ENCODE measurements around the gene ZNF70. TPM values are rescaled to one million over a fixed set of nuclear protein-coding genes. Genes with fewer than 3 reads are reported as not detected.

Gene ZNF70
- total RNA-seq: 1 to 10 TPM; 3.7 to 3.8 TPM
- long read RNA-seq: 0 reads

GRCh38 chr22:23750714-23751440 is at the start of gene ZNF70:
TSS of gene ZNF70 (minus strand) at chr22:23751112. CDS start at chr22:23745140, 5,972 bp downstream.
- intact Hi-C loops (cut with DNase I, micrococcal nuclease): no loop called here
- peak; percentile 92 for ATAC-seq
- DNase-seq: peak; percentile 89 to 94

GRCh38 chr22:23796461-23796860 is 45.5 kb upstream of the ZNF70 start:
- intact Hi-C loops (cut with DNase I, micrococcal nuclease): no loop called here
- DNase-seq (no peak), ATAC-seq (no peak)

- DNase-seq (no peak), ATAC-seq (no peak)
- intact Hi-C loops (cut with DNase I, micrococcal nuclease): no loop called here
Observed at GRCh38 chr22:23793326-23793725, 42.4 kb upstream of the ZNF70 start.

- peak; percentile 47 for ATAC-seq
Observed at GRCh38 chr22:23791738-23792645, 41.1 kb upstream of the ZNF70 start.

GRCh38 chr22:23790819-23791737 is 40.2 kb upstream of the ZNF70 start:
- intact Hi-C loops (cut with DNase I, micrococcal nuclease): no loop called here
- no peak for ATAC-seq
- no peak for DNase-seq

More at GRCh38 chr22:23791738-23792645, 41.1 kb upstream of the ZNF70 start:
- no peak for DNase-seq
- intact Hi-C loops (cut with DNase I, micrococcal nuclease): no loop called here

GRCh38 chr22:23789638-23790037 is 38.7 kb upstream of the ZNF70 start:
- ATAC-seq: no peak
- intact Hi-C loops (cut with DNase I, micrococcal nuclease): no loop called here
- no peak for DNase-seq

GRCh38 chr22:23789121-23789520 is 38.2 kb upstream of the ZNF70 start:
- no peak for DNase-seq
- ATAC-seq: no peak
- intact Hi-C loops (cut with DNase I, micrococcal nuclease): no loop called here

- DNase-seq: no peak
- intact Hi-C loops (cut with DNase I, micrococcal nuclease): no loop called here
- ATAC-seq: no peak
Observed at GRCh38 chr22:23787910-23788309, 37.0 kb upstream of the ZNF70 start.

GRCh38 chr22:23787600-23787896 is 36.6 kb upstream of the ZNF70 start:
- intact Hi-C loops (cut with DNase I, micrococcal nuclease): no loop called here
- ATAC-seq: peak; percentile 5

GRCh38 chr22:23786752-23787599 is 36.1 kb upstream of the ZNF70 start, which contains the start of gene SMARCB1:
TSS of gene SMARCB1 (plus strand) at chr22:23786966. CDS start at chr22:23787170, 204 bp downstream.
- peak; percentile 85 to 95 for DNase-seq
- intact Hi-C loops (cut with DNase I, micrococcal nuclease): no loop called here
- ATAC-seq: peak; percentile 94

More at GRCh38 chr22:23787600-23787896, 36.6 kb upstream of the ZNF70 start:
- DNase-seq: no peak

- no peak for DNase-seq
- intact Hi-C loops (cut with DNase I, micrococcal nuclease): no loop called here
- no peak for ATAC-seq
Observed at GRCh38 chr22:23786261-23786710, 35.4 kb upstream of the ZNF70 start.

GRCh38 chr22:23784215-23784732 is 33.4 kb upstream of the ZNF70 start:
- ATAC-seq (peak; percentile 47), DNase-seq (peak in 1 of 2 donors; percentile 72)
- intact Hi-C loops (cut with DNase I, micrococcal nuclease): no loop called here

- ATAC-seq (no peak), DNase-seq (no peak)
- intact Hi-C loops (cut with DNase I, micrococcal nuclease): no loop called here
Observed at GRCh38 chr22:23783265-23784150, 32.6 kb upstream of the ZNF70 start.

GRCh38 chr22:23782703-23783102 is 31.8 kb upstream of the ZNF70 start:
- intact Hi-C loops (cut with DNase I, micrococcal nuclease): no loop called here
- DNase-seq (no peak), ATAC-seq (no peak)

- DNase-seq (no peak), ATAC-seq (no peak)
- intact Hi-C loops (cut with DNase I, micrococcal nuclease): no loop called here
Observed at GRCh38 chr22:23782252-23782651, 31.3 kb upstream of the ZNF70 start.

GRCh38 chr22:23781511-23782183 is 30.7 kb upstream of the ZNF70 start:
- intact Hi-C loops (cut with DNase I, micrococcal nuclease): no loop called here
- ATAC-seq (no peak), DNase-seq (no peak)

Measured in left colon (tissue), 2 donors.